Endothelial cell of umbilical vein (primary cell): Measurements from ENCODE around the gene PYROXD2. TPM values are rescaled to one million over a fixed set of nuclear protein-coding genes. Genes with fewer than 3 reads are reported as not detected.

Source experiments
- BruUV-seq: library from RNA; stranded (reverse); fragments of 400-500 nt; replicated peaks from 2 replicates; lab custom pipeline; 2021; lab: Mats Ljungman, UMichigan
- CTCF ChIA-PET: fragments of 300-600, 350-600 bp; sonication (Branson Sonifier 250); formaldehyde crosslinking; loops from one replicate; lab custom pipeline; 2021; ENCODE audit warnings: antibody characterized with exemption, inconsistent platforms; lab: Charles Lee
- POLR2A ChIA-PET: fragments of 300-600, 350-600 bp; sonication (Branson Sonifier 250); formaldehyde crosslinking; loops from one replicate; lab custom pipeline; 2021; ENCODE audit warnings: antibody characterized with exemption, inconsistent platforms; lab: Charles Lee
- DNase-seq: peaks from one replicate; pipeline ENCODE4 v3.0.0-alpha.2; 2011; ENCODE audit warnings: low read depth, low spot score
- FAIRE-seq: peaks from 2 replicates; lab custom pipeline; 2011; peaks lifted over from hg19 to GRCh38; lab: Jason Lieb, UNC
- H2AFZ ChIP-seq: 2 replicates; pipeline ENCODE4 v1.6.0; 2012; ENCODE audit warnings: low read depth, low read length, control low read depth, inconsistent platforms
- H3K27ac ChIP-seq: 2 replicates; pipeline ENCODE4 v1.5.1; 2011; ENCODE audit warnings: low read depth, mild to moderate bottlenecking, control low read depth, low read length, moderate library complexity; ENCODE audit not compliant: insufficient read depth
- H3K27me3 ChIP-seq, 2 experiments: 2 replicates each; pipeline versions ENCODE4 v1.6.0 to v1.6.1; 2011; ENCODE audit warnings: low read length in 2 of 2, mixed read lengths in 1 of 2; ENCODE audit not compliant: control insufficient read depth in 2 of 2, insufficient read depth in 2 of 2
- H3K36me3 ChIP-seq, 2 experiments: 2 replicates in 1 of 2; 3 replicates in 1 of 2; pipeline ENCODE4 v1.5.1; 2011; ENCODE audit warnings: low read length in 2 of 2, mild to moderate bottlenecking in 1 of 2, moderate library complexity in 1 of 2; ENCODE audit not compliant: control insufficient read depth in 2 of 2, insufficient read depth in 2 of 2; ENCODE audit errors: extremely low read depth in 1 of 2
- H3K4me1 ChIP-seq: 3 replicates; pipeline ENCODE4 v1.5.1; 2011; ENCODE audit warnings: mild to moderate bottlenecking, low read length; ENCODE audit not compliant: control insufficient read depth, insufficient read depth; ENCODE audit errors: extremely low read depth
- H3K4me2 ChIP-seq: 2 replicates; pipeline ENCODE4 v1.6.1; 2011; ENCODE audit warnings: low read length, control low read depth, mixed read lengths; ENCODE audit not compliant: insufficient read depth
- H3K4me3 ChIP-seq, 3 experiments: fragments of 200-600 bp in 1 of 3; sonication (generic), shearing (Covaris generic) in 1 of 3; replicated peaks in 1 of 3; 2 replicates each; pipeline ENCODE4 v1.5.1; 2011 to 2016; ENCODE audit warnings: control low read depth in 3 of 3, low read length in 3 of 3, mild to moderate bottlenecking in 2 of 3, inconsistent platforms in 1 of 3, low read depth in 1 of 3, moderate library complexity in 1 of 3; ENCODE audit not compliant: insufficient read depth in 1 of 3
- H3K79me2 ChIP-seq: 2 replicates; pipeline ENCODE4 v1.6.0; 2012; ENCODE audit warnings: low read length, inconsistent platforms; ENCODE audit not compliant: control insufficient read depth, insufficient read depth
- H3K9ac ChIP-seq: replicated peaks from 2 replicates; pipeline ENCODE3; 2011; ENCODE audit warnings: low read length, control low read depth; ENCODE audit not compliant: insufficient read depth; ENCODE audit errors: extremely low read depth
- H3K9me1 ChIP-seq: replicated peaks from 3 replicates; pipeline ENCODE4 v1.6.0; 2011; ENCODE audit warnings: mild to moderate bottlenecking, low read length; ENCODE audit not compliant: control insufficient read depth, insufficient read depth; ENCODE audit errors: extremely low read depth
- H3K9me3 ChIP-seq: replicated peaks from 2 replicates; pipeline ENCODE4 v1.5.1; 2012; ENCODE audit warnings: low read length, inconsistent platforms; ENCODE audit not compliant: control insufficient read depth, insufficient read depth
- H4K20me1 ChIP-seq: replicated peaks from 2 replicates; pipeline ENCODE3; 2011; ENCODE audit warnings: mild to moderate bottlenecking, low read length; ENCODE audit not compliant: control insufficient read depth, insufficient read depth; ENCODE audit errors: extremely low read depth
- CTCF ChIP-seq, 2 donors: IDR thresholded peaks; 1 replicate in 1 of 2; 2 replicates in 1 of 2; pipeline ENCODE4 v1.5.1; 2011; ENCODE audit warnings: low read length in 2 of 2, mild to moderate bottlenecking in 2 of 2, moderate library complexity in 2 of 2, control low read depth in 1 of 2, inconsistent platforms in 1 of 2, low read depth in 1 of 2; ENCODE audit not compliant: insufficient read depth in 1 of 2; ENCODE audit errors: extremely low read depth in 1 of 2
- EZH2 ChIP-seq: IDR thresholded peaks from 2 replicates; pipeline ENCODE4 v1.6.1; 2012; ENCODE audit warnings: borderline replicate concordance, low read depth, mild to moderate bottlenecking, moderate library complexity, low read length, inconsistent platforms; ENCODE audit not compliant: severe bottlenecking
- FOS ChIP-seq: IDR thresholded peaks from 2 replicates; pipeline ENCODE4 v1.6.1; 2011; ENCODE audit warnings: mild to moderate bottlenecking, low read length, moderate library complexity, borderline replicate concordance; ENCODE audit not compliant: insufficient read depth
- GATA2 ChIP-seq: IDR thresholded peaks from 2 replicates; pipeline ENCODE4 v1.7.0; 2011; ENCODE audit warnings: low read depth, mild to moderate bottlenecking, moderate library complexity, mixed read lengths, low read length; ENCODE audit not compliant: insufficient read length, insufficient read depth
- JUN ChIP-seq: IDR thresholded peaks from 2 replicates; pipeline ENCODE4 v1.6.1; 2011; ENCODE audit warnings: borderline replicate concordance, low read depth; ENCODE audit not compliant: insufficient read length, insufficient read depth
- MAX ChIP-seq: IDR thresholded peaks from 2 replicates; pipeline ENCODE4 v1.6.1; 2011; ENCODE audit not compliant: insufficient read depth, insufficient read length
- MYC ChIP-seq: IDR thresholded peaks from one replicate; pipeline ENCODE4 v1.6.1; 2011; ENCODE audit warnings: mild to moderate bottlenecking, low read depth, low read length
- POLR2A ChIP-seq: IDR thresholded peaks from 2 replicates; pipeline ENCODE4 v1.6.1; 2012; ENCODE audit warnings: low read depth, mild to moderate bottlenecking, control low read depth, low read length
- POLR2AphosphoS5 ChIP-seq: IDR thresholded peaks from 2 replicates; pipeline ENCODE4 v1.6.1; 2012; ENCODE audit warnings: low read depth, mild to moderate bottlenecking, control low read depth, low read length, moderate library complexity; ENCODE audit not compliant: insufficient read depth
- dilution Hi-C: fragments of 300-500 bp; cut with MboI; formaldehyde crosslinking; loops from one replicate; pipeline ENCODE4 v1.15.0; 2019; ENCODE audit warnings: low sequenced_read_pairs; ENCODE audit not compliant: extremely low pct_ligation_motif_present
- intact Hi-C: fragments of 100-400 bp; cut with micrococcal nuclease; formaldehyde crosslinking; loops from one replicate; pipeline ENCODE4 v1.10.0; 2022
- polyA plus RNA-seq, 4 experiments: library from polyadenylated mRNA; depleted of rRNA in 3 of 4; stranded (reverse) in 3 of 4; unstranded in 1 of 4; fragments of >200 nt; gene quantifications; 2 replicates each; pipeline versions ENCODE4 v1.2.1 to v1.2.3, GENCODE V29; 2011 to 2012; ENCODE audit warnings: missing spikeins in 1 of 4
- total RNA-seq: library from RNA; stranded (reverse); gene quantifications from 2 replicates; pipeline ENCODE4 v1.2.3, GENCODE V29; 2021

Gene PYROXD2
- total and polyA plus RNA-seq, 2 donors (not counting 3 experiments of a cell fraction or from before 2014, with no cell fraction given) = 7.0 to 13.7 TPM

- Histone ChIP-seq H3K4me2 (no peak overlapping the region), H3K9ac (no peak overlapping the region), H3K9me3 (no peaks in the 10 kb centered on the region), H3K27ac (no peak overlapping the region), H3K27me3 (peaks cover 3 to 8% of the 10 kb centered on the region in 2 experiments), H3K36me3 (no peaks in the 10 kb centered on the region), H2AFZ (no peak overlapping the region), H4K20me1 (no peaks in the 10 kb centered on the region), H3K79me2 (no peaks in the 10 kb centered on the region), H3K4me1 (no peaks in the 10 kb centered on the region), H3K9me1 (no peaks in the 10 kb centered on the region), H3K4me3 (no peak overlapping the region)
- DNase-seq (no peak), FAIRE-seq (no peak)
- ChIA-PET POLR2A (no interaction called here), CTCF (no interaction called here)
- TF ChIP-seq POLR2A (no peak), MAX (no peak), MYC (no peak), CTCF (IDR thresholded peaks at IDR 0.05; ENCODE audit: extremely low read depth in 1 of 2, insufficient read depth in 1 of 2, low read depth in 1 of 2, low read length in 2 of 2) (no peak), POLR2AphosphoS5 (no peak), JUN (no peak), FOS (no peak), GATA2 (no peak), EZH2 (no peak)
- BruUV-seq = no TSS peak
- dilution Hi-C loops (no loop called here), intact Hi-C loops (no loop called here)
Measured at GRCh38 chr10:98364432-98365102, 50.4 kb downstream of the PYROXD2 start.
